Effector memory CD4-positive, alpha-beta T cell (primary cell): Measurements from ENCODE around the gene IL36A.

Source experiments
- DNase-seq, 3 donors: peaks; one replicate each; pipeline ENCODE4 v3.0.0-alpha.2; 2020
- H3K27ac ChIP-seq: 2 replicates; pipeline ENCODE4 v1.7.0; 2013; ENCODE audit warnings: mild to moderate bottlenecking, low read length, moderate library complexity; ENCODE audit not compliant: insufficient read depth, poor library complexity, severe bottlenecking
- H3K27me3 ChIP-seq: replicated peaks from 2 replicates; pipeline ENCODE4 v1.7.0; 2013; ENCODE audit warnings: mild to moderate bottlenecking, low read length; ENCODE audit not compliant: insufficient read depth, control insufficient read depth, poor library complexity, severe bottlenecking
- H3K36me3 ChIP-seq: 2 replicates; pipeline ENCODE4 v1.7.0; 2013; ENCODE audit warnings: mild to moderate bottlenecking, low read length, moderate library complexity; ENCODE audit not compliant: control insufficient read depth, insufficient read depth
- H3K4me1 ChIP-seq: 2 replicates; pipeline ENCODE4 v1.7.0; 2013; ENCODE audit warnings: low read length, mild to moderate bottlenecking; ENCODE audit not compliant: control insufficient read depth, insufficient read depth, poor library complexity, severe bottlenecking
- H3K4me3 ChIP-seq: 2 replicates; pipeline ENCODE4 v1.7.0; 2013; ENCODE audit warnings: low read length, low read depth, mild to moderate bottlenecking; ENCODE audit not compliant: insufficient read depth, poor library complexity, severe bottlenecking
- H3K9me3 ChIP-seq: 2 replicates; pipeline ENCODE4 v1.7.0; 2013; ENCODE audit warnings: mild to moderate bottlenecking, low read length, moderate library complexity; ENCODE audit not compliant: control insufficient read depth
- total RNA-seq, 3 donors: gene quantifications; one replicate each; lab custom pipeline; 2026; lab: John Stamatoyannopoulos, UW

The IL36A gene
- total RNA-seq, result 0 reads per million in 3 donors

DNA sequence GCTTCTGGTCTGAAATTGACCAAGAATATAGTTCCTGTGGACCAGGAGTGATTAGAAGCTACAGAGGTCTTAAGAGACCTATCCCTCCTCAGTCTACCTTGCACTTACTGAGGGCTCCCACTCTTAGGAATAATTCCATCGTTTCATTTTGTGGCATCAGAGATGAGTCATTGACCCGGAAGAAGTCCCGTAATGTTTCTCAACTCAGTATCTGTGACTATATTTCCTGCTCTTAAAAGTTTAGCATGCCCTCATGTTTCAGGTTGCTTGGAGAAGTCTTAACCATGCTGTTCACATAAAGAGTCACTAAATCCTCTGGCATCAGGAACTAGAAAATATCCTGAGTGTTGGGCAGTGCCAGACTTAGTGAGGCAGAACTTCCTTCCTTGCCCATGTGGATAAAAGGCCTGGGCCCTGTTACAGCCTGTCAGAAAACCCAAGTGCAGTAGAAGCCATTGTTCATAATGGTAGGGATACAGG is at the start of gene IL36A:
IL36A (plus strand) TSS at position 430 of the 480 bp plus-strand sequence. CDS start 413 bp downstream, outside the sequence.
- no peaks in the 10 kb centered on the region for H3K36me3 ChIP-seq

GRCh38 chr2:112957511-112957910 is 47.7 kb upstream of the IL36A start:
- H3K36me3 ChIP-seq, result no peaks in the 10 kb centered on the region
- no peaks in the 10 kb centered on the region for H3K9me3 ChIP-seq
- DNase-seq, result no peak
- no peaks in the 10 kb centered on the region for H3K27me3 ChIP-seq
- no peak overlapping the region for H3K4me3 ChIP-seq
- no peak overlapping the region for H3K27ac ChIP-seq
- no peaks in the 10 kb centered on the region for H3K4me1 ChIP-seq

More for the DNA sequence above, at the start of gene IL36A:
- no peaks in the 10 kb centered on the region for H3K4me1 ChIP-seq
- no peak within 1 kb of the TSS for H3K4me3 ChIP-seq
- DNase-seq, result no peak
- no peaks in the 10 kb centered on the region for H3K27me3 ChIP-seq
- H3K27ac ChIP-seq, result no peak within 1 kb of the TSS
- peaks cover 4% of the 10 kb centered on the region for H3K9me3 ChIP-seq

- Histone ChIP-seq H3K27ac (no peak overlapping the region), H3K4me1 (no peaks in the 10 kb centered on the region), H3K27me3 (no peaks in the 10 kb centered on the region), H3K36me3 (no peaks in the 10 kb centered on the region), H3K9me3 (no peaks in the 10 kb centered on the region), H3K4me3 (no peak overlapping the region)
- DNase-seq, result no peak
Measured at GRCh38 chr2:112958428-112959108, 46.7 kb upstream of the IL36A start.

DNA sequence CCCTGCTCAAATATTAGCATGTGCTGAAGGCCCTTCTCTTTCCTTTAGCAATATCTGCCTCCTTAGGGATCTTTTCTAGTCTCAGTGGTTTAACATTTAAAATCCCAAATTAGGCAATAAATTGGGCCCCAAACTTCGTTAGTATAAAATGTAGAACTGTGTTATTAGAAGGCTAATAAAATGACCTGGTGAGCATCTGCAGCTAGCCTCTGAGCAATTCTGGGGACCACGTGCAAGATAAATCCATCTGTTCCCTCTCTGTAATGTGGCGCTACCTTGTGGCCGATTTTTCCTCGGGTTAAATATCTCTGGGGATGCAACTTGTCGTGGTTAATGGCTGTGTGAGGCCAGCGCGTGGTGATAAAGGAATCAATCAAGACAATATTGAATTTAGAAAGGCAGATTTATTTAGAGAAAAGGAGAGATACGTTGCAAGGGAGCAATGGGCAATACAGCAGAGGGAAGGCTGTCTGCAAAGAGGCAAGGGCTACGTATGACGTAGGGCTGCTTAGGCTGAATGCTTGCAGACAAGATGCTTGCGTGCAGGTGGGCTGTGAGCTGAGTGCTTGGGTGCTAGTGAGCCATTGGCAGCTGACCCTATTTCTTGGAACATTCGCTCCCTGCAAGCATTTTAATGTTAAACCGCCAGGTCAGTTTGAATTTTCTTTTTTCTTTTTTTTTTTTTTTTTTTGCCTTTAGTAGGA is 46.0 kb upstream of the IL36A start:
- Histone ChIP-seq H3K4me3 (no peak overlapping the region), H3K9me3 (no peaks in the 10 kb centered on the region), H3K27ac (no peak overlapping the region), H3K27me3 (no peaks in the 10 kb centered on the region), H3K4me1 (no peaks in the 10 kb centered on the region), H3K36me3 (no peaks in the 10 kb centered on the region)
- DNase-seq, result no peak

- Histone ChIP-seq H3K27me3 (no peaks in the 10 kb centered on the region), H3K27ac (no peak overlapping the region), H3K4me1 (no peaks in the 10 kb centered on the region)
Measured at GRCh38 chr2:112960230-112960825, 44.9 kb upstream of the IL36A start.

DNA sequence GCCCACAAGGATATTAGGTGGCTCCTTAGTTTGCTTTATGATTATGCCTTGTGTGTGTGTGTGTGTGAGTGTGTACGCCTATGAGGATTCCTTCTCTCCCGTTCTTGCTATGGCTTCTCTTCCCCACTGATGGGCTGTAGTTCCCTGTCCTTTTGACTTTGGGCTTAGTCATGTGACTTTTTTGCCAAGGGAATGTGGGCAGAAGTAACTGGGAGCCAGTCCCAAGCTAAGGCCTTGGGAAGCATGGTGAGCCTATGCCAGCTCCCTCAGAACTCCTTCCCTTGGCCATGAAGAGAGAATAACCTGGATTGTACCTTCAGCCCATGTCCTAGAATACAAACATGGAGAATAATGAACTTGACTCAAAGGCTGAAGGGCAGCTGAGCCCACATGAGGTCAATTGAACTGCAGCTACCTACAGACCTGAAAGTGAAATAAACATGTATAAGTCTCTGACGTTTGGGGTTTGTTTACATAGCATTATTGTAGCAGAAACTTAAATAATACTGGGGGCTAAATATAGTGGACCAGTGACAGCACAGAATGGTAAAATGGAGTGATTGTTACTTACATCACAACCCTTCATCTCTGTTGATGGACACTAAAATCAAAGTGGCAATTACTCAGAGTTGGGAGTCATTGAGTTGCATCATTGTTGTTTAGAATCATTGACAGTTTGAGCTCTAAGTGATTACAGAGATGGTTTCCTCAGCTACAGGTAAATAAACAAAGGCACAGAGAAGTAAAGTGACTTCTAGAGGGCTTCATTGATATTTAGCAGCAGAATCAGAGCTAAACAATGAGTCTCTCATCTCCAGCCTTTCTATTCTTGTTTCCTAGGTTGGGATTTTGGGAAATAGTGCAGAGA is 42.7 kb upstream of the IL36A start:
- Histone ChIP-seq H3K4me3 (no peak overlapping the region), H3K36me3 (no peaks in the 10 kb centered on the region), H3K4me1 (no peaks in the 10 kb centered on the region), H3K27ac (no peak overlapping the region), H3K27me3 (no peaks in the 10 kb centered on the region), H3K9me3 (no peaks in the 10 kb centered on the region)
- DNase-seq, result no peak

More at GRCh38 chr2:112960230-112960825, 44.9 kb upstream of the IL36A start:
- H3K36me3 ChIP-seq, result no peaks in the 10 kb centered on the region
- H3K9me3 ChIP-seq, result no peaks in the 10 kb centered on the region
- DNase-seq, result no peak
- H3K4me3 ChIP-seq, result no peak overlapping the region

DNA sequence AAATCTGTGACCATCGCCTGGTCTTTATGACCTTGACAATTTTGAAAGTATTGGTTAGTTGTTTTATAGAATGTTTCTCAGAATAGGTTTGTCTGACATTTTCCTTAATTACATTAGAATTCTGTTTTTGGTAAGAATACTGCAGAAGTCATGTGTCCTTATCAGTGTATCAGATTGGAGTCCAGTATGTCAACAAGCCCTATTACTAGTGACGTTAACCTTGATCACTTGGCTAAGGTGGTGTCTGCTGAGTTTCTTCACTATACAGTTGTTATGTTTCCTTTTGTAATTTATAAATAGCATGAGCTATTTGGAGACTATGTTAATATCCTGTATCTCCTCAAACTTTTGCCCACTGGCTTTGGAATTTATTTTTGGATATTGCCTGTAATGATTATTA is 38.2 kb upstream of the IL36A start:
- H3K4me3 ChIP-seq, result no peak overlapping the region
- H3K9me3 ChIP-seq, result no peaks in the 10 kb centered on the region
- no peak for DNase-seq
- H3K27me3 ChIP-seq, result no peaks in the 10 kb centered on the region
- no peaks in the 10 kb centered on the region for H3K4me1 ChIP-seq
- H3K27ac ChIP-seq, result no peak overlapping the region
- no peaks in the 10 kb centered on the region for H3K36me3 ChIP-seq

GRCh38 chr2:112972423-112973086 is 32.7 kb upstream of the IL36A start:
- Histone ChIP-seq H3K9me3 (no peaks in the 10 kb centered on the region), H3K4me3 (no peak overlapping the region), H3K36me3 (no peaks in the 10 kb centered on the region), H3K27me3 (no peaks in the 10 kb centered on the region), H3K4me1 (no peaks in the 10 kb centered on the region), H3K27ac (no peak overlapping the region)
- no peak for DNase-seq

- Histone ChIP-seq H3K4me1 (no peaks in the 10 kb centered on the region), H3K27me3 (no peaks in the 10 kb centered on the region), H3K9me3 (no peaks in the 10 kb centered on the region), H3K27ac (no peak overlapping the region), H3K4me3 (no peak overlapping the region), H3K36me3 (no peaks in the 10 kb centered on the region)
- no peak for DNase-seq
Measured at GRCh38 chr2:112973156-112973555, 32.1 kb upstream of the IL36A start.
